ENCODE data around the gene CRISP1. TPM values are rescaled to one million over a fixed set of nuclear protein-coding genes. Genes with fewer than 3 reads are reported as not detected.

Gene CRISP1
- total and polyA plus RNA-seq, 10 of the 15 experiments (the other 5 are each of a cell fraction or from before 2014, with no cell fraction given) = not detected

- TF ChIP-seq NFYA (IDR thresholded peaks at IDR 0.05; ENCODE audit: borderline replicate concordance, low read depth, low read length) (no peak), ZNF687 (IDR thresholded peaks at IDR 0.05) (no peak)
These were observed 11.1 kb downstream of the CRISP1 start (continued) for GRCh38 chr6:49855221-49855620.

GRCh38 chr6:49852975-49853374 is 13.4 kb downstream of the CRISP1 start:
- no peaks in the 10 kb centered on the region; the same call in 1 of the 2 replicates for H4K20me1 ChIP-seq (ENCODE audit: control insufficient read depth, insufficient read depth)
- no peaks in the 10 kb centered on the region for H3K79me2 ChIP-seq (ENCODE audit: control insufficient read depth, insufficient read depth, low read length)
- no peak for ATAC-seq
- no peaks in the 10 kb centered on the region for H3K36me3 ChIP-seq (ENCODE audit: control insufficient read depth in 2 of 2, insufficient read depth in 2 of 2, low read length in 1 of 2)
- DNase-seq (ENCODE audit: low read depth, low spot score) = no peak
- FAIRE-seq = no peak
- H3K27ac ChIP-seq (ENCODE audit: control insufficient read depth, insufficient read depth) = no peak overlapping the region
- WGBS (ENCODE audit: insufficient coverage, insufficient replicate concordance, low lambda C conversion rate, missing lambda C conversion rate) = 41% methylated on average over 2 of the region's 2 CpGs
- no peak overlapping the region for H3K4me3 ChIP-seq
- no TSS peak for BruUV-seq (replicated peaks)
- SMC1A ChIA-PET (ENCODE audit: uncharacterized antibody, unreplicated experiment) = no interaction called here
- no peaks in the 10 kb centered on the region for H3K9me3 ChIP-seq (replicated peaks; ENCODE audit: control insufficient read depth, insufficient read depth, low read length)
- CTCF ChIA-PET = no interaction called here
- H3K4me2 ChIP-seq (ENCODE audit: control insufficient read depth, insufficient read depth) = no peak overlapping the region
- in situ Hi-C loops (cut with MboI) = no loop called here
- intact Hi-C loops (cut with micrococcal nuclease; ENCODE audit: unreplicated experiment) = no loop called here
- RAD21 ChIA-PET (ENCODE audit: unreplicated experiment) = no interaction called here
- no peak overlapping the region for H3K9ac ChIP-seq (ENCODE audit: control insufficient read depth, insufficient read depth, low read length)
- no peaks in the 10 kb centered on the region for H3K4me1 ChIP-seq (ENCODE audit: control insufficient read depth, insufficient read depth, low read length)
- H2AFZ ChIP-seq (ENCODE audit: control insufficient read depth, low read depth, low read length) = no peak overlapping the region
- POLR2A ChIA-PET = no interaction called here
- no peaks in the 10 kb centered on the region for H3K27me3 ChIP-seq (replicated peaks in 1 of 2; ENCODE audit: control insufficient read depth in 2 of 2, insufficient read depth in 2 of 2, low read length in 1 of 2)
- TF ChIP-seq BCLAF1 (IDR thresholded peaks at IDR 0.05) = no peak
- no peak for TF ChIP-seq BCL11A (IDR thresholded peaks at IDR 0.05; ENCODE audit: low read depth, low read length)
- TF ChIP-seq RUNX3 (IDR thresholded peaks at IDR 0.05; ENCODE audit: low read length) = no peak
- TF ChIP-seq PAX8 (IDR thresholded peaks at IDR 0.05) = no peak
- TF ChIP-seq JUNB (IDR thresholded peaks at IDR 0.05) = no peak
- TF ChIP-seq ZBTB40 (IDR thresholded peaks at IDR 0.05; ENCODE audit: borderline replicate concordance) = no peak
- TF ChIP-seq DPF2 (IDR thresholded peaks at IDR 0.05) = no peak
- TF ChIP-seq IKZF2 (IDR thresholded peaks at IDR 0.05) = no peak
- no peak for TF ChIP-seq ATF2 (IDR thresholded peaks at IDR 0.05; ENCODE audit: low read length)
- no peak for TF ChIP-seq KAT2A (conservative IDR thresholded peaks at IDR 0.05; ENCODE audit: control insufficient read depth, low read depth, low read length)
